ENCODE results near the gene CRADD. TPM values are rescaled to one million over a fixed set of nuclear protein-coding genes. Genes with fewer than 3 reads are reported as not detected.

The CRADD gene
- polyA plus RNA-seq, 1 of the 3 experiments (the other 2 are of a cell fraction) = 13.6 TPM

DNA sequence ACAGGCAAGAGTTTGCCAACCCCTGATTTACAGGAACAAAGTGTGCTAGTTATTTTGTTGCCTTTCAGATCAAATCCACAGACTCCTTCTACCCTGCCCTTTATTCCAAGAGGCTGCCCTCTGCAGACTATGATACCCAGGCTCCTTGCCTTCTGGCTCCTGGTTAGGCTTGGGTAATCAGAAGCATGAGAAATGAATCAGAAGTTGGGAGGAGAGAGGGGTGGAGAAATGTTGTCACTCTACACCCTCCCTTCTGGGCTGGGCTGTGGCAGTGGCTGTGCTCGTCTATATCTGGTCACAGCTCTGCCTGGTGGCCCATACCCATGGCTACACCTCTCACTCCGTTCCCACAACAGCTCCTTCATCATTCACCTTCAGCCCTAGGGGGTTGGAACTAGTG is 266.6 kb downstream of the CRADD start:
- H3K27me3 ChIP-seq (ENCODE audit: insufficient read depth) = no peaks in the 10 kb centered on the region
- CTCF ChIA-PET = no interaction called here
- no peaks in the 10 kb centered on the region for H3K9me2 ChIP-seq
- H3F3A ChIP-seq (replicated peaks; ENCODE audit: insufficient read depth) = no peaks in the 10 kb centered on the region
- no peak for DNase-seq
- H3K9me3 ChIP-seq = no peaks in the 10 kb centered on the region
- no peak overlapping the region for H3K4me3 ChIP-seq (ENCODE audit: low read depth in 2 of 2, low read length in 1 of 2)
- no peaks in the 10 kb centered on the region for H3K4me1 ChIP-seq (ENCODE audit: control insufficient read depth in 1 of 2, insufficient read depth in 2 of 2, low read depth in 1 of 2, low read length in 1 of 2)
- POLR2A ChIA-PET = no interaction called here
- no peaks in the 10 kb centered on the region for H4K20me1 ChIP-seq (ENCODE audit: insufficient read depth)
- no peak overlapping the region for H2AFZ ChIP-seq (ENCODE audit: low read depth)
- 64% methylated on average over 2 of the region's 2 CpGs for WGBS (ENCODE audit: low lambda C conversion rate)
- H3K9ac ChIP-seq = no peak overlapping the region
- H3K27ac ChIP-seq (ENCODE audit: low read depth in 2 of 2, low read length in 1 of 2) = no peak overlapping the region
- no peak for TF ChIP-seq GABPA (IDR thresholded peaks at IDR 0.05; ENCODE audit: low read depth)
- no peak for TF ChIP-seq JUND (IDR thresholded peaks at IDR 0.05)
- no peak for TF ChIP-seq FOSL2 (IDR thresholded peaks at IDR 0.05; ENCODE audit: borderline replicate concordance, low read depth)
- TF ChIP-seq, protein P1, sequence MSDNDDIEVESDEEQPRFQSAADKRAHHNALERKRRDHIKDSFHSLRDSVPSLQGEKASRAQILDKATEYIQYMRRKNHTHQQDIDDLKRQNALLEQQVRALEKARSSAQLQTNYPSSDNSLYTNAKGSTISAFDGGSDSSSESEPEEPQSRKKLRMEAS (IDR thresholded peaks at IDR 0.05; ENCODE audit: low read depth) = no peak
- no peak for TF ChIP-seq MXI1 (IDR thresholded peaks at IDR 0.05; ENCODE audit: low read depth, low read length)
- no peak for TF ChIP-seq NFIC (IDR thresholded peaks at IDR 0.05; ENCODE audit: borderline replicate concordance)
- TF ChIP-seq, protein P2, sequence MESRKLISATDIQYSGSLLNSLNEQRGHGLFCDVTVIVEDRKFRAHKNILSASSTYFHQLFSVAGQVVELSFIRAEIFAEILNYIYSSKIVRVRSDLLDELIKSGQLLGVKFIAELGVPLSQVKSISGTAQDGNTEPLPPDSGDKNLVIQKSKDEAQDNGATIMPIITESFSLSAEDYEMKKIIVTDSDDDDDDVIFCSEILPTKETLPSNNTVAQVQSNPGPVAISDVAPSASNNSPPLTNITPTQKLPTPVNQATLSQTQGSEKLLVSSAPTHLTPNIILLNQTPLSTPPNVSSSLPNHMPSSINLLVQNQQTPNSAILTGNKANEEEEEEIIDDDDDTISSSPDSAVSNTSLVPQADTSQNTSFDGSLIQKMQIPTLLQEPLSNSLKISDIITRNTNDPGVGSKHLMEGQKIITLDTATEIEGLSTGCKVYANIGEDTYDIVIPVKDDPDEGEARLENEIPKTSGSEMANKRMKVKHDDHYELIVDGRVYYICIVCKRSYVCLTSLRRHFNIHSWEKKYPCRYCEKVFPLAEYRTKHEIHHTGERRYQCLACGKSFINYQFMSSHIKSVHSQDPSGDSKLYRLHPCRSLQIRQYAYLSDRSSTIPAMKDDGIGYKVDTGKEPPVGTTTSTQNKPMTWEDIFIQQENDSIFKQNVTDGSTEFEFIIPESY (IDR thresholded peaks at IDR 0.05; ENCODE audit: borderline replicate concordance, low read depth) = no peak
- TF ChIP-seq FOXJ3 (CRISPR knock-in tag; IDR thresholded peaks at IDR 0.05) = no peak
- no peak overlapping the region for H3K4me2 ChIP-seq
- no peaks in the 10 kb centered on the region for H3K79me2 ChIP-seq (ENCODE audit: insufficient read depth)
- H3K36me3 ChIP-seq (replicated peaks in 1 of 2; ENCODE audit: control insufficient read depth in 1 of 2, insufficient read depth in 2 of 2, low read length in 1 of 2) = no peaks in the 10 kb centered on the region

DNA sequence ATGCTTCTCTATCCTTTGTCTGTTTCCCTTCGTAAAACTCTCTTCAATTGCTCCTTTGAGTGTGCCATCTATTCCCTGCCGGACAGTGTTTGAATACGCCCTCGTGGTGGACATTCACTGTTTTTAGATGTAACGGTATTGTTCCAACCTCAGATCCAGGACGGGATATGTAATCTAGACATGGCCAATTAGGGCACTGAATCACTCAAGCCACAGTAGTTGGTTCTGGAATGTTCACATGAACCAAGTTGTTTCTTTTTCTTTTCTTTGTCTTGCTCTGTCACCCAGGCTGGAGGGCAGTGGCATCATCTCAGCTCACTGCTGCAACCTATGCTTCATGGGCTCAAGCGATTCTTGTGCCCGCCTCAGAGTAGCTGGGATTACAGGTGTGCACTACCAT is 267.0 kb downstream of the CRADD start:
- no peaks in the 10 kb centered on the region for H3K27me3 ChIP-seq (ENCODE audit: insufficient read depth)
- H3K9me2 ChIP-seq = no peaks in the 10 kb centered on the region
- no peaks in the 10 kb centered on the region for H3K9me3 ChIP-seq
- ChIA-PET POLR2A (no interaction called here), CTCF (no interaction called here)
- no peaks in the 10 kb centered on the region for H3K4me1 ChIP-seq (ENCODE audit: control insufficient read depth in 1 of 2, insufficient read depth in 2 of 2, low read depth in 1 of 2, low read length in 1 of 2)
- no peak overlapping the region for H3K4me3 ChIP-seq (ENCODE audit: low read depth in 2 of 2, low read length in 1 of 2)
- H3F3A ChIP-seq (replicated peaks; ENCODE audit: insufficient read depth) = no peaks in the 10 kb centered on the region
- H4K20me1 ChIP-seq (ENCODE audit: insufficient read depth) = no peaks in the 10 kb centered on the region
- H2AFZ ChIP-seq (ENCODE audit: low read depth) = no peak overlapping the region
- H3K79me2 ChIP-seq (ENCODE audit: insufficient read depth) = no peaks in the 10 kb centered on the region
- H3K4me2 ChIP-seq = no peak overlapping the region
- no peaks in the 10 kb centered on the region for H3K36me3 ChIP-seq (replicated peaks in 1 of 2; ENCODE audit: control insufficient read depth in 1 of 2, insufficient read depth in 2 of 2, low read length in 1 of 2)
- H3K27ac ChIP-seq (ENCODE audit: low read depth in 2 of 2, low read length in 1 of 2) = no peak overlapping the region
- DNase-seq = no peak
- no peak overlapping the region for H3K9ac ChIP-seq
- WGBS (ENCODE audit: low lambda C conversion rate) = 78% methylated on average over 8 of the region's 8 CpGs
- TF ChIP-seq, protein P3, sequence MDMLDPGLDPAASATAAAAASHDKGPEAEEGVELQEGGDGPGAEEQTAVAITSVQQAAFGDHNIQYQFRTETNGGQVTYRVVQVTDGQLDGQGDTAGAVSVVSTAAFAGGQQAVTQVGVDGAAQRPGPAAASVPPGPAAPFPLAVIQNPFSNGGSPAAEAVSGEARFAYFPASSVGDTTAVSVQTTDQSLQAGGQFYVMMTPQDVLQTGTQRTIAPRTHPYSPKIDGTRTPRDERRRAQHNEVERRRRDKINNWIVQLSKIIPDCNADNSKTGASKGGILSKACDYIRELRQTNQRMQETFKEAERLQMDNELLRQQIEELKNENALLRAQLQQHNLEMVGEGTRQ (IDR thresholded peaks at IDR 0.05; ENCODE audit: borderline replicate concordance, low read depth, low read length) = no peak
- TF ChIP-seq SMC3 (IDR thresholded peaks at IDR 0.05; ENCODE audit: low read depth, low read length) (no peak), RAD21 (IDR thresholded peaks at IDR 0.05; ENCODE audit: low read length) (no peak), RCOR1 (IDR thresholded peaks at IDR 0.05; ENCODE audit: low read length) (no peak), MEF2A (IDR thresholded peaks at IDR 0.05; ENCODE audit: borderline replicate concordance, low read depth) (no peak), TCF12 (IDR thresholded peaks at IDR 0.05) (no peak), TAF1 (IDR thresholded peaks at IDR 0.05; ENCODE audit: borderline replicate concordance, low read depth, low read length) (no peak), ELF1 (IDR thresholded peaks at IDR 0.05) (no peak), RFX5 (IDR thresholded peaks at IDR 0.05; ENCODE audit: low read length) (no peak), SIN3A (IDR thresholded peaks at IDR 0.05; ENCODE audit: borderline replicate concordance, low read depth, low read length) (no peak), GABPA (IDR thresholded peaks at IDR 0.05; ENCODE audit: low read depth) (no peak), NRF1 (IDR thresholded peaks at IDR 0.05; ENCODE audit: low read depth, low read length) (no peak), CHD2 (IDR thresholded peaks at IDR 0.05; ENCODE audit: low read length, partially characterized antibody) (no peak)
- TF ChIP-seq, protein P4, sequence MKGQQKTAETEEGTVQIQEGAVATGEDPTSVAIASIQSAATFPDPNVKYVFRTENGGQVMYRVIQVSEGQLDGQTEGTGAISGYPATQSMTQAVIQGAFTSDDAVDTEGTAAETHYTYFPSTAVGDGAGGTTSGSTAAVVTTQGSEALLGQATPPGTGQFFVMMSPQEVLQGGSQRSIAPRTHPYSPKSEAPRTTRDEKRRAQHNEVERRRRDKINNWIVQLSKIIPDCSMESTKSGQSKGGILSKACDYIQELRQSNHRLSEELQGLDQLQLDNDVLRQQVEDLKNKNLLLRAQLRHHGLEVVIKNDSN (IDR thresholded peaks at IDR 0.05; ENCODE audit: borderline replicate concordance, low read depth) = no peak
- TF ChIP-seq, protein P5, sequence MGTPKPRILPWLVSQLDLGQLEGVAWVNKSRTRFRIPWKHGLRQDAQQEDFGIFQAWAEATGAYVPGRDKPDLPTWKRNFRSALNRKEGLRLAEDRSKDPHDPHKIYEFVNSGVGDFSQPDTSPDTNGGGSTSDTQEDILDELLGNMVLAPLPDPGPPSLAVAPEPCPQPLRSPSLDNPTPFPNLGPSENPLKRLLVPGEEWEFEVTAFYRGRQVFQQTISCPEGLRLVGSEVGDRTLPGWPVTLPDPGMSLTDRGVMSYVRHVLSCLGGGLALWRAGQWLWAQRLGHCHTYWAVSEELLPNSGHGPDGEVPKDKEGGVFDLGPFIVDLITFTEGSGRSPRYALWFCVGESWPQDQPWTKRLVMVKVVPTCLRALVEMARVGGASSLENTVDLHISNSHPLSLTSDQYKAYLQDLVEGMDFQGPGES (IDR thresholded peaks at IDR 0.05; ENCODE audit: low read depth, low read length) = no peak
- TF ChIP-seq, protein P1 (IDR thresholded peaks at IDR 0.05; ENCODE audit: low read depth) = no peak
- TF ChIP-seq, protein P6, sequence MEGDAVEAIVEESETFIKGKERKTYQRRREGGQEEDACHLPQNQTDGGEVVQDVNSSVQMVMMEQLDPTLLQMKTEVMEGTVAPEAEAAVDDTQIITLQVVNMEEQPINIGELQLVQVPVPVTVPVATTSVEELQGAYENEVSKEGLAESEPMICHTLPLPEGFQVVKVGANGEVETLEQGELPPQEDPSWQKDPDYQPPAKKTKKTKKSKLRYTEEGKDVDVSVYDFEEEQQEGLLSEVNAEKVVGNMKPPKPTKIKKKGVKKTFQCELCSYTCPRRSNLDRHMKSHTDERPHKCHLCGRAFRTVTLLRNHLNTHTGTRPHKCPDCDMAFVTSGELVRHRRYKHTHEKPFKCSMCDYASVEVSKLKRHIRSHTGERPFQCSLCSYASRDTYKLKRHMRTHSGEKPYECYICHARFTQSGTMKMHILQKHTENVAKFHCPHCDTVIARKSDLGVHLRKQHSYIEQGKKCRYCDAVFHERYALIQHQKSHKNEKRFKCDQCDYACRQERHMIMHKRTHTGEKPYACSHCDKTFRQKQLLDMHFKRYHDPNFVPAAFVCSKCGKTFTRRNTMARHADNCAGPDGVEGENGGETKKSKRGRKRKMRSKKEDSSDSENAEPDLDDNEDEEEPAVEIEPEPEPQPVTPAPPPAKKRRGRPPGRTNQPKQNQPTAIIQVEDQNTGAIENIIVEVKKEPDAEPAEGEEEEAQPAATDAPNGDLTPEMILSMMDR (IDR thresholded peaks at IDR 0.05) = no peak
